BJ (cell line): ENCODE measurements around the gene RFX2. TPM values are rescaled to one million over a fixed set of nuclear protein-coding genes. Genes with fewer than 3 reads are reported as not detected.
"Not testable (repeated sequence)": the region's sequence is repeated elsewhere in the genome, so short reads cannot be mapped to it uniquely, and the experiment has no call there.

Source experiments
- CTCF ChIA-PET: fragments of 350-600 bp; formaldehyde crosslinking; extraction: SDS; loops from one replicate; lab custom pipeline; 2021; ENCODE audit warnings: antibody characterized with exemption, inconsistent platforms; lab: Yijun Ruan, JAX
- POLR2A ChIA-PET: fragments of 300-600 bp; sonication (Branson Sonifier 250); formaldehyde crosslinking; extraction: SDS; loops from one replicate; lab custom pipeline; 2021; ENCODE audit warnings: antibody characterized with exemption; lab: Charles Lee
- DNase-seq: peaks from one replicate; pipeline ENCODE4 v3.0.0-alpha.2; 2011; ENCODE audit warnings: low read depth
- H3K27me3 ChIP-seq: 2 replicates; pipeline ENCODE4 v1.6.0; 2011; ENCODE audit warnings: low read length; ENCODE audit not compliant: control insufficient read depth, insufficient read depth
- H3K36me3 ChIP-seq: 2 replicates; pipeline ENCODE4 v1.5.1; 2011; ENCODE audit warnings: low read length; ENCODE audit not compliant: control insufficient read depth, insufficient read depth
- H3K4me3 ChIP-seq: 2 replicates; pipeline ENCODE4 v1.5.1; 2011; ENCODE audit warnings: low read depth, mild to moderate bottlenecking, control low read depth, low read length
- polyA plus RNA-seq: library from polyadenylated mRNA; depleted of rRNA; stranded (reverse); fragments of >200 nt; gene quantifications from 2 replicates; pipeline ENCODE4 v1.2.3, GENCODE V29; 2011
- TF ChIP-seq, protein P1 (sequence below): IDR thresholded peaks from 2 replicates; pipeline ENCODE4 v1.5.1; 2011; ENCODE audit warnings: low read depth, mild to moderate bottlenecking, control low read depth, inconsistent platforms, low read length, moderate library complexity; ENCODE audit not compliant: insufficient read depth

The RFX2 gene
- polyA plus RNA-seq, 1 experiment, result 5.7 TPM

DNA sequence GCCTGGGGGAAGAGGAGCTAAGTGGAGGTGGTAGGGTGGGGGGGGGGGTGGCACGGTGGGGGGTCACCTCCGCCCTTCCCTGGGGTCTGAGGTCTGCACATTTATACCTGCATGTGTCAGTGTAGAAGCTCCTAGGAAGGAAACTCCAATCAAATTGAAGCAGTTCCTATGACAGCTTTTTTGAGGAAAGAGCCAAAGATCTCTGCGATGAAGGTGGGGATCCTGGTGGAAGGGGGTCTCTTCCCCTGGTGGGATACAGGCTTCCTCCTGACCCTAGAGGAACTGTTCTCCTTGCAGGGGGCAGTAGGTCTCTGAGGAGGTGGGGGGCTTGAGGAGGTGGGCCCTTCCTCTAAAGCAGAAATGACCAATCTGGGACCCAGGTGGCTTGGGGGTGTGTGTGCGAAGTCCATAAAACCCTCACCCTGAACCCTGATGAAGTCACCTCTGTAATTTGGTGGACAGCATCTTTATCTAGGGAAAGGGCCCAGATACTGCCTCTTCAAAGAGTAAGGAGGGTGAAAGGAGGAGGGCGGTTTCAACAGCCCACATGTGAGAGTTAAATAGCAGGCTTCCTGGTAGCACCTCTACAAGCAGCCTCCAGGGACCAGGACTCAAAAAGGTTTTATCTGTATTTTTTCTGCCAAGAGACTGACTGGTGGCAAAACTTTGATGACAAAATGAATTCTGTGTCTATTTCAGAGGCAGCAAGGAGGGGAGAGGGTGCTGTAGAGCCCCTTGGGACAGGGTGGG, 145.3 kb downstream of the RFX2 start:
- ChIA-PET CTCF (interaction anchor here (0.7 to 2.1 kb wide), 3 partner anchors 10 to 57 kb away, joined by 3 to 9 read pairs (median 4); no protein-coding TSS in a partner anchor), POLR2A (no interaction called here)
- H3K27me3 ChIP-seq, result no peaks in the 10 kb centered on the region
- no peak overlapping the region for H3K4me3 ChIP-seq
- TF ChIP-seq, protein P1, sequence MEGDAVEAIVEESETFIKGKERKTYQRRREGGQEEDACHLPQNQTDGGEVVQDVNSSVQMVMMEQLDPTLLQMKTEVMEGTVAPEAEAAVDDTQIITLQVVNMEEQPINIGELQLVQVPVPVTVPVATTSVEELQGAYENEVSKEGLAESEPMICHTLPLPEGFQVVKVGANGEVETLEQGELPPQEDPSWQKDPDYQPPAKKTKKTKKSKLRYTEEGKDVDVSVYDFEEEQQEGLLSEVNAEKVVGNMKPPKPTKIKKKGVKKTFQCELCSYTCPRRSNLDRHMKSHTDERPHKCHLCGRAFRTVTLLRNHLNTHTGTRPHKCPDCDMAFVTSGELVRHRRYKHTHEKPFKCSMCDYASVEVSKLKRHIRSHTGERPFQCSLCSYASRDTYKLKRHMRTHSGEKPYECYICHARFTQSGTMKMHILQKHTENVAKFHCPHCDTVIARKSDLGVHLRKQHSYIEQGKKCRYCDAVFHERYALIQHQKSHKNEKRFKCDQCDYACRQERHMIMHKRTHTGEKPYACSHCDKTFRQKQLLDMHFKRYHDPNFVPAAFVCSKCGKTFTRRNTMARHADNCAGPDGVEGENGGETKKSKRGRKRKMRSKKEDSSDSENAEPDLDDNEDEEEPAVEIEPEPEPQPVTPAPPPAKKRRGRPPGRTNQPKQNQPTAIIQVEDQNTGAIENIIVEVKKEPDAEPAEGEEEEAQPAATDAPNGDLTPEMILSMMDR, result no peak
- no peak for DNase-seq
- peaks cover 5% of the 10 kb centered on the region for H3K36me3 ChIP-seq

DNA sequence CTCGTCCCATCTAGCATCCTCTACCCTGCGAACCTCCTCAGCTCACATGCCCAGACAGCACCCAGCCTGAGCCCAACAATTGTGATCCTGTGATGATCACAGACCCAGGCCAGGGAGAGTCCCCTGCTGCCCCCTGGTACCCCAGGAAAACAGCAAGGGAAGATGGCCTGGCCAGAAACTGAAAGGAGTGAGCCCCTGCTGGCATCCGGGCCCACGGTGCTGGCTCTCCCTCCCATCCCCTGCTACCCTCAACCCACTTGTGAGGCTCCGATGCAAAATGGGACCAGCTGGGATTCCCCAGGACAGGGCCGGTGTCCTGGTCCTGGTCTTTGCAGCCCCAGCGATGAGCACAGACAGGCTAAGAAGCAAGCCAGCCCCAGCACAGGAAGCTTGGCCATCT, 146.4 kb downstream of the RFX2 start:
- ChIA-PET CTCF (interaction anchor here (0.8 to 2.0 kb wide), 2 partner anchors 12 to 59 kb away, joined by 4 to 6 read pairs; no protein-coding TSS in a partner anchor), POLR2A (no interaction called here)
- Histone ChIP-seq H3K4me3 (no peak overlapping the region), H3K27me3 (no peaks in the 10 kb centered on the region), H3K36me3 (peaks cover 2% of the 10 kb centered on the region; the same call in 1 of the 2 replicates)
- no peak for DNase-seq
- TF ChIP-seq, protein P1, result no peak

- DNase-seq, H3K27me3 ChIP-seq, H3K36me3 ChIP-seq, H3K4me3 ChIP-seq, POLR2A ChIA-PET: not testable (repeated sequence)
- CTCF ChIA-PET, result interaction anchor here (1.8 to 2.0 kb wide), 2 partner anchors 59 to 159 kb away, joined by 5 to 6 read pairs; no protein-coding TSS in a partner anchor
Measured at GRCh38 chr19:5963259-5963658, 147.0 kb downstream of the RFX2 start.

DNA sequence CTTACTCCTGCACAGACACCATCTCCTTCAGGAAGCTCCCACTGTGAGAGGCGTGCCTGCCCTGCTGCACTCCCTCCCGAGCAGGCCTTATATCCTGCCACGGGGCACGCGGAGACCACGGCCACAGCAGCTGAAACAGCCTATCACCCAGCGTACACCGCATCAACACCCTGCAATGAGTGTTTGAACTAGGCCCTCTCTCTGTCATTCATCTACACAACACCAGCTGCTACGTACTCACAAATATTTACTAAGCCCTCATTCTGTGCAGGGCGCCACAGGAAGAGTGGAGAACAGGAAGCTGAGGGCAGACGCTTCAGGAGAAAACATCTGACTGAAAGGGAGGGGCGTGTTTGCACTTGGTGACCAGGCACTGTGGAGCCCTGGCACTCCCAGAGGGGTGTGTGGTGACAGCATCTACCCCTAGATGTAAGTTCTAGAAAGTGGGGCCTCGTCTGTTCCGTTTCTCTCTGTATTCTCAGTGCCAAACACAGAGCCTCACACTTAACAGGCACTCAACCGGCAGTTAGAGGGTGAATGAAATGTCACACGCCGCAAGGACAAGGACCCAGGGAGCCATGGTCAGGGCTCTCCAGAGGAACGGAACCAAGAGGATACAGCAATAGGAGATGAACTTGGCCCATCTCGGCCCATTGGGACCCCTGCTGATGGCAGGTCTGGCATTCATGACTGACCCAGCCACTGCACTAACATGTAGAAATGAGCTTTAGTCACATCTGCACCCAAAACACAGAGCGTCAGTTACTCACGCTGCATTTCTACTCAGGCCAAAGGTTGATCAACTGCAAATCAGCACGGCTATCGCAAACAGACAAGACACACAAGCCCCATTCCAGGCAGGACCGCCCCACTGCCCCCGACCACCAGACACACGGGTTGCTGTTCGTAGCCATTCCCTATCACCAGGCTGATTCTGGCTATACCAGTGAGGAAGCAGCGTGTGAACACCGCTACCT, 148.0 kb downstream of the RFX2 start:
- POLR2A ChIA-PET, result interaction anchor here (0.5 kb wide), 1 partner anchor 42 kb away, joined by 4 read pairs; no protein-coding TSS in a partner anchor
- peaks cover 4% of the 10 kb centered on the region for H3K36me3 ChIP-seq
- H3K27me3 ChIP-seq, result no peaks in the 10 kb centered on the region
- TF ChIP-seq, protein P1, result no peak
- CTCF ChIA-PET, result interaction anchor here (1.8 to 2.0 kb wide), 2 partner anchors 60 to 158 kb away, joined by 5 to 6 read pairs; no protein-coding TSS in a partner anchor
- no peak overlapping the region for H3K4me3 ChIP-seq
- DNase-seq, result no peak

DNA sequence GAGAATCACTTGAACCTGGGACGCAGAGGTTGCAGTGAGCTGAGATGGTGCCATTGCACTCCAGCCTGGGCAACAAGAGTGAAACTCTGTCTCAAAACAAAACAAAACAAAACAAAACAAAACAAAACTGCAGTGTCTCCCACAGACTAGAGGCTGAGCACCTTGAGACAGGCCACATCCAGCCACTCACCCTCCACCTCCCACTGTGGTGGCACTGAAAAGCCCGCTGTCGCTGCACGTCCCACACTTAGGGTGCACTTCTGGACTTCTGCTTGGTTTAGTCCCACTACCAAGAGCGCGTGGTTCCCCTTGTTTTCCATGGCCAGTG, 148.7 kb downstream of the RFX2 start:
- not testable (repeated sequence) for H3K27me3 ChIP-seq, H3K36me3 ChIP-seq, H3K4me3 ChIP-seq, DNase-seq
- ChIA-PET POLR2A (interaction anchor here (0.6 kb wide), 1 partner anchor 8 kb away, joined by 3 read pairs; no protein-coding TSS in a partner anchor), CTCF (interaction anchor here (1.8 kb wide), 1 partner anchor 158 kb away, joined by 5 read pairs; no protein-coding TSS in a partner anchor)
